ENCODE measurements around the gene GREB1L. TPM values are rescaled to one million over a fixed set of nuclear protein-coding genes. Genes with fewer than 3 reads are reported as not detected.

GREB1L gene
- total and polyA plus RNA-seq, 9 of the 15 experiments (the other 6 are each of a cell fraction or from before 2014, with no cell fraction given): 0.03 TPM; not detected in 8

GRCh38 chr18:21489919-21490495 lies 248.0 kb downstream of the GREB1L start:
- BruUV-seq (replicated peaks): no TSS peak
- DNase-seq (ENCODE audit: extremely low read depth in 1 of 4, low spot score in 3 of 4) (peak; percentile 31 to 50 (median 39)), FAIRE-seq (peak; percentile 19), ATAC-seq (peak; percentile 67)
- in situ Hi-C loops (cut with MboI) (no loop called here), intact Hi-C loops (cut with micrococcal nuclease) (loop anchor here (5.0 to 10.0 kb wide), 3 partner anchors 255 to 467 kb away; partner anchors contain the start of gene MIB1)
- Histone ChIP-seq H4K20me1 (replicated peaks; ENCODE audit: control insufficient read depth, insufficient read depth, low read length) (no peaks in the 10 kb centered on the region), H3K9me3 (replicated peaks; ENCODE audit: control insufficient read depth, insufficient read depth, low read depth, low read length) (no peaks in the 10 kb centered on the region), H3K79me2 (ENCODE audit: control insufficient read depth, insufficient read depth, low read length) (no peaks in the 10 kb centered on the region), H3K27me3 (ENCODE audit: control insufficient read depth in 2 of 2, insufficient read depth in 2 of 2, low read length in 2 of 2) (peaks cover 0 to 12% of the 10 kb centered on the region in 2 experiments; a peak in 3 of 5 replicates), H3K4me1 (replicated peaks in 1 of 2; ENCODE audit: control insufficient read depth in 2 of 2, insufficient read depth in 2 of 2, low read length in 2 of 2) (peaks cover 5% of the 10 kb centered on the region in 2 experiments; a peak in 1 of 5 replicates), H3K9me1 (ENCODE audit: control insufficient read depth, insufficient read depth, low read length) (no peaks in the 10 kb centered on the region), H3K4me2 (ENCODE audit: insufficient read depth, low read length) (peak overlapping the region; percentile 52), H3K27ac (ENCODE audit: extremely low read depth, low read depth, low read length) (no peak overlapping the region), H2AFZ (ENCODE audit: low read depth, low read length) (peak overlapping the region; percentile 68), H3K4me3 (no peak overlapping the region), H3K9ac (ENCODE audit: insufficient read depth in 1 of 2, low read depth in 2 of 2, low read length in 2 of 2) (no peak overlapping the region), H3K36me3 (ENCODE audit: control insufficient read depth, insufficient read depth, low read length) (no peaks in the 10 kb centered on the region)
- 38% methylated on average over 15 of the region's 15 CpGs for WGBS (ENCODE audit: insufficient coverage, low coverage, missing lambda C conversion rate)
- ChIA-PET CTCF (ENCODE audit: low intra/inter-chr PET ratio) (interaction anchor here (0.6 to 2.6 kb wide), 4 partner anchors 200 to 469 kb away, joined by 3 to 18 read pairs (median 8); no protein-coding TSS in a partner anchor), POLR2A (interaction anchor here (1.0 kb wide), 1 partner anchor 9 kb away, joined by 3 read pairs; no protein-coding TSS in a partner anchor)
- TF ChIP-seq SMARCA4 (IDR thresholded peaks at IDR 0.05) (no peak), ATF6 (CRISPR knock-in tag; IDR thresholded peaks at IDR 0.05) (no peak), ZNF175 (CRISPR knock-in tag; IDR thresholded peaks at IDR 0.05; ENCODE audit: low read depth) (no peak), SMAD4 (CRISPR knock-in tag; conservative IDR thresholded peaks at IDR 0.05) (no peak), ZNF232 (CRISPR knock-in tag; IDR thresholded peaks at IDR 0.05) (no peak), ATF7 (IDR thresholded peaks at IDR 0.05) (peak; percentile 71), CUX1 (CRISPR knock-in tag; IDR thresholded peaks at IDR 0.05) (no peak), ELF4 (CRISPR knock-in tag; IDR thresholded peaks at IDR 0.05) (no peak), KAT8 (IDR thresholded peaks at IDR 0.05; ENCODE audit: low read depth) (no peak), ZC3H11A (IDR thresholded peaks at IDR 0.05; ENCODE audit: low read depth, low read length) (no peak), POLR2AphosphoS2 (IDR thresholded peaks at IDR 0.05; ENCODE audit: low read length) (no peak), ZNF24 (IDR thresholded peaks at IDR 0.05) (no peak), HIVEP1 (CRISPR knock-in tag; IDR thresholded peaks at IDR 0.05) (no peak), ZSCAN32 (CRISPR knock-in tag; IDR thresholded peaks at IDR 0.05) (no peak), SNIP1 (IDR thresholded peaks at IDR 0.05; ENCODE audit: low read depth) (no peak), MEF2D (tag; conservative IDR thresholded peaks at IDR 0.05; ENCODE audit: low read depth) (no peak), MXD1 (CRISPR knock-in tag; IDR thresholded peaks at IDR 0.05; ENCODE audit: borderline replicate concordance, poor library complexity, severe bottlenecking) (no peak)
